GM18511 (cell line): ENCODE data around the gene TMEM254.
"Not testable (repeated sequence)": the region's sequence is repeated elsewhere in the genome, so short reads cannot be mapped to it uniquely, and the experiment has no call there.

Experiments used
- ATAC-seq: cut with Tn5 transposase; IDR thresholded peaks from one replicate; pipeline ENCODE4 v1.9.1; 2021; ENCODE audit warnings: mild to moderate bottlenecking, moderate library complexity; ENCODE audit not compliant: unreplicated experiment

The TMEM254 gene, protein sequence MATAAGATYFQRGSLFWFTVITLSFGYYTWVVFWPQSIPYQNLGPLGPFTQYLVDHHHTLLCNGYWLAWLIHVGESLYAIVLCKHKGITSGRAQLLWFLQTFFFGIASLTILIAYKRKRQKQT

DNA sequence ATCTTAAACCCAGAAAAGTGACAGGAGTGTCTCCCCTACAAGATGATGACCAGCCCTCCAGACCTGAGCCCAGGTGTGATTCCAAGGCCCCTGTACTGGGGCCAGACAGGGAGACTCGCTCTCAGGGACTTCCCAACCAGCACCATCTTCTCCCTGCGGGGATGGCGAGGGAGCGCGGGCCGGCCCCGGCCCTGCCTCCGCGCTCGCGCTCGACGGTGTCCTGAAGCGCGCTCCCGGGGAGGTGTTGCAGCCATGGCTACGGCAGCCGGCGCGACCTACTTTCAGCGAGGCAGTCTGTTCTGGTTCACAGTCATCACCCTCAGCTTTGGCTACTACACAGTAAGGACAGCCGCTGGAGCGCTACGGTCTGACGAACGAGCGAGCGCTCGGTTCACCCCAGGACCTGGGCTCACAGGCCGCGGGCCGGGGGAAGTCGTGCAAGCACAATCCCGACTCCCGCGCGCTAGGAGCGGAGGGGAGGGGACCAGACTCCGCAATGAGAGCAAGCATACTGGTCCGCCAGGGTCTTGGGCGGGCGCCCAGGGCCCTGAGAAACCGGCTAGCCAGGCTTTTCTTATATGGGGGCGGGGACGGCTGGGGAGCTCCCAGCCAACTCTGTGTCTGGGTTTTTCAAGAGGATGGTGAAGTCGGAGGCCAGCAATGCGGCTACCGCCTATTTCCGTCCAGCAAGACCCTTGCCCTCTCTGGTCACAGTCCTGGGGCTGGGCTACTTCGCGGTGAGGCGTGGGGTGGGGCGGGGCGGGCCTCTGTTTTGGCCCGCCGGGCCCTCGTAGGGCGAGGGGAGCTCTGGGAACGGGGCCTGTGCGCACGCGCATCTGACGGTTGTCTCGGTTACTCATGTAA, at the start of gene TMEM254:
TSS of gene TMEM254 (plus strand) at position 218 of the 864 bp plus-strand sequence. CDS start at position 253, 35 bp downstream.
- peak; percentile 90 for ATAC-seq

DNA sequence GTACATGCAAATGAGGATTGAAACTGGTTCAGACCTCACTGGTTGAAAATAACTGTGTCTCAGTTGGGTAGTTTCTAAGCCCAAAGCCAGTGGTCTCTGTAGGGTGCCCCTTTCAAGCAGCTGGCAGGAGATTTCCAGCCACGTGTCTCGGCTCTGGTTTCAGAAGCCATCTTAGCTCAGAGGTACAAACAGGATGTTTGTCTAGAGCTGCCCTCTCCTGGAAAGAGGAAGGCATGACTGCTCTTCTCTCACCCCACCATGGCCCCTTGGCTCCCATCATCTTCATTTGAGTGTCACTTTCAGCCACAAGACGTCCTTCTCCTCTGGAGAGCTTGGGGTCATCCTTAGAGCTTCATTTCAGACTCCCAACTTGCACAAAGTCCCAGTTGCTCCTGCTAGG, 49.3 kb upstream of the TMEM254 start:
- peak; percentile 72 for ATAC-seq

DNA sequence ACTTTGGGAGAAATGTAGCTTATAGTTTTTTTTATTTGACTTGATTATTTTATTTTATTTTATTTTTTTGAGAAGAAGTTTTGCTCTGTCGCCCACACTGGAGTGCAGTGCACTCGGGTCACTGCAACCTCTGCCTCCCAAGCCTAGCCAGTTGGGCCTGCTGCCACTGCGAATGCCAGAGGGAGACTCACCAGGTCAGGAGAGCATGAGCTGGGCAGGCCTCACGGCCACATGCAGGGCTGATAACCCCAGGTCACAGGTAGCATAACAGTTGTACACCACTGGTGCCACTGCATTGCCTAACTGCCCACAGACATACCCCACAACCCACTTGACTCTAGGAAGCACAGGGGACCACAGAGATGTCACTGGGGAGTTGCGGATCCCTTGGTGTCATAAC, 48.6 kb upstream of the TMEM254 start:
- not testable (repeated sequence) for ATAC-seq

DNA sequence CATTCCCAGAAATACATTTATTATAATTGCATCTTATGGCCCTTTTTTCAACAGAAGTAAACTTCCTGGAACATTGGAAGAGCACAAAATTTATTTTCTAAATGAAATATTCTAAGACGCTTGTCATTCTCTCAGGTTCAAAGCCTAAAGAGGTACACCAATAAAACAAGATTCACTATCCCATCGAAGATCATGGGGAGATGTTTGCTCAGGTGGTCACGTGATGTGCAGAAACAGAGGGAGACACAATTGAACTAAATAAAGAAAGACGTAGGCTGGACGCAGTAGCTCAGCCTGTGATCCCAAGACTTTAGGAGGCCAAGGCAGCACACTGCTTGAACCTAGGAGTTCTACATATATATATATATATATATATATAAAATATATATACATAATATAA, 46.0 kb upstream of the TMEM254 start:
- ATAC-seq: no peak

DNA sequence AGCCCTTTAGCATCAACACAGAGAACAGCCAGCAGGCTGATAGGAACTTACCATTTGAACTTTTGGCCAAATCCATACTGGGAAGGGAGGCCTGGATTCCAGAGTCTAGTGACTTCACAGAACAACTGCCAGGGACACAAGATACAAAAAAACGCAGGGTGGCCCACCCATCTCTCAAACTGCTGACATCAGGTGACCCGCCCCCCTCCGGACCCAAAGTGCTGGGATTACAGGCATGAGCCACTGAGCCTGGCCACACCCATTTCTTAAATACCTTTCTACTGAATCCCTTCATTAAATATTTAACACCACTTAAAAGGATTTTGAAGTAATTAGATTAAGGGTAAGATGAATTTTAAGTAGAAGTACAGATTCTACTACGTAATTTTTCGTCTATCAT, 43.7 kb upstream of the TMEM254 start:
- ATAC-seq: not testable (repeated sequence)

DNA sequence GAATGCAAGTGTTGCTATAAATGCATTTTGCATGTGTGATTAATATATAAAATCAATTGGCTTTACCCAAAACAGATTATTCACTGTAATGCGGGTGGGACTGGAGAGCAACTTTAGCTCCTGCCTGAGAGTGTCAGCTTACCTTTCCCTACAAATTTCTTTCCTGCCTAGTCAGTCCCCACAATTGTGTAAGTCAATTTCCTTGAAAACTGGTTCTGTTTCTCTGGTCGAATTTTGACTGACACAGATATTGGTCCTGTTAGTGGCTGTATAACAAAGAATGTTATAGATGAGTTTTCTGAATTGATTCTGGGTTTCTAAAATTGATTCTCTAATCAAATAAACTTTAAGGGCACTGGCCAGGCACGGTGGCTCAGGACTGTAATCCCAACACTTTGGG, 43.0 kb upstream of the TMEM254 start:
- ATAC-seq: not testable (repeated sequence)

DNA sequence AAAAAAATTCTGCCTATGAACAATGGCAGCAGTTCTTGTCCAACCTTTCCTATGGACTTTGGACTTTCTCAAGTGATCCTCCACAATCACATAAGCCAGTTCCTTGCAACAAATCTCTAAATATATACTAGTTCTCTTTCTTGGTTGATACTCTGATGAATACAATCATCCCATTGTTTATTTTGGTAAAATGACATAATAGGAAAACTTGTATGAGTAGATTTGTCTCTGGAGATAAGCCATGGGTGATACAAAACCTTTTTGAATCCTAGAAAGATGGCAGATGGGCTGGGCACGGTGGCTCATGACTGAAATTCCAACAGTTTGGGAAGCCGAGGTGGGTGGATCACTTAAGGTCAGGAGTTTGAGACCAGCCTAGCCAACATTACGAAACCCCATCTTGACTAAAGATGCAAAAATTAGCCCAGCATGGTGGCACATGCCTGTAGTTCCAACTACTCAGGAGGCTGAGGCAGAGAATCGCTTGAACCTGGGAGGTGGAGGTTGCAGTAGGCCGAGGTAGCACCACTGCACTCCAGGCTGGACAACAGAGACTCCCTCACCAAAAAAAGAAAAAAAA, 41.5 kb upstream of the TMEM254 start:
- ATAC-seq: not testable (repeated sequence)

DNA sequence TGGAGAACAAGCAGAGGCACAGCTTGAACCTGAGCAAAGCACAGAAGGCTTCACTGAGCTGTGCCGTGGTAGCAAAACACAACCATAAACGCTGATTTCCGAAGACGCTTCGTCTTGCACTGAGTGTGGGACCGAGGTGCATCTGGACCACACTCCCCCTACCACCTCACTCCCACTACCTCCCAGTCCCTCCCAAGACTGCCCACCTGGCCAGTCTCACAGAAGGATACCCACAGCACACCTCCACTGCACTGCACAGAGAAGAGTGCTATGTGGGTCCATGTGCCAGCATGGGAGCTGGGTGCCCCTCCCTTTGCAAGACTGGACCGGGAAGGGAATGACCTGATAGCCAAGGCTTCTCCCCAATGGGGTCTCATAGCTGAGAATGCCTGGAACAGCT, 40.2 kb upstream of the TMEM254 start:
- ATAC-seq: not testable (repeated sequence)

DNA sequence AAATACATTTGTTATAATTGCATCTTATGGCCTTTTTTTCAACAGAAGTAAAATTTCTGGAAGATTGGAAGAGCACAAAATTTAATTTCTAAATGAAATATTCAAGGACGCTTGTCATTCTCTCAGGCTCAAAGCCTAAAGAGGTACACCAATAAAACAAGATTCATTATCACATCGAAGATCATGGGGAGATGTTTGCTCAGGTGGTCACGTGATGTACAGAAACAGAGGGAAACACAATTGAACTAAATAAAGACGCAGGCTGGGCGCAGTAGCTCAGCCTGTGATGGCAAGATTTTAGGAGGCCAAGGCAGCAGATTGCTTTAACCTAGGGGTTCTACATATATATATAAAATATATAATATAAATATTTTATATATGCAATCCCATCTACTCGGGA, 37.3 kb upstream of the TMEM254 start:
- ATAC-seq: no peak

DNA sequence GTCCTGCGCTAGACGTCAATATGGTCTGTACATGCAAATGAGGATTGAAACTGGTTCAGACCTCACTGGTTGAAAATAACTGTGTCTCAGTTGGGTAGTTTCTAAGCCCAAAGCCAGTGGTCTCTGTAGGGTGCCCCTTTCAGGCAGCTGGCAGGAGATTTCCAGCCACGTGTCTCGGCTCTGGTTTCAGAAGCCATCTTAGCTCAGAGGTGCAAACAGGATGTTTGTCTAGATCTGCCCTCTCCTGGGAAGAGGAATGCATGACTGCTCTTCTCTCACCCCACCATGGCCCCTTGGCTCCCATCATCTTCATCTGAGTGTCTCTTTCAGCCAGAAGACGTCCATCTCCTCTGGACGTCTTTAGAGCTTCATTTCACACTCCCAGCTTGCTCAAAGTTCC, 33.5 kb upstream of the TMEM254 start:
- ATAC-seq: not testable (repeated sequence)

DNA sequence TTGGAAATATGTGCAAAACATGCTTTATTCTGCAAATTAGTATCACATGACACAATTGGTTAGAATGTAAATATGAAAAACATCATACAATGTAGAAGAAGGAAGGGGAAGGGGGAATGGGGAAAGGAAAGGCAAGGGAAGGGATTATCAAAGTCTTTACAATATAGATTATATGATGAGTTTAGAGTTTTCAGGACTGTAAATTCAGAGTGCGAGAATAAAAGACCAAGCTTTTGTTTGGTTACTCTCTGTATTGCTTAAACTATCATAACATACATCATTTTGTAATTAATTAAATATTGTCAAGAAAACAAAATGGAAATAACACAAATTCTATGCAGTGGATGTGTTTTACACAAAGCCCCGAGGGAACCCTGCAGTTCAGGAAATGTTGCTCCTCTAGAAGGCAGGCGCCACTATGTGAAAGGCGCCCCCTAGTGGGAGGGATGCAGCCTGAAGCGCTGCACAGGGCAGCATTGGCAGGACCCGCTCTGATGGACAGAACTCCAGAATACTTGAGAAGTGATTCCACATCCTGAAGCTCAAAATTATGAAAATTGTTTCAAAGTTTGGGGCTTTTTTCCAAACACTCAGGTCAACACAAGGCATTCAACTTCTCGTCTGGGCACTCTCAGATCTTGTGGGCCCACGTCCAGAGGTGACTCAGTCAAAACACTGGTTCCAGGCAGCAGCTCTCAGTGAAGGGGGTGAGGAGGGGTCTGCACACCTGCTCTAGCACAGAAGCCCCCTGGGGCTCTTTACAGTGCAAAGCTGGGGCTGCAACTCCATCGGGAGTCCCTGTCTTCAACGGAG, 31.6 kb upstream of the TMEM254 start:
- ATAC-seq: peak; percentile 88

DNA sequence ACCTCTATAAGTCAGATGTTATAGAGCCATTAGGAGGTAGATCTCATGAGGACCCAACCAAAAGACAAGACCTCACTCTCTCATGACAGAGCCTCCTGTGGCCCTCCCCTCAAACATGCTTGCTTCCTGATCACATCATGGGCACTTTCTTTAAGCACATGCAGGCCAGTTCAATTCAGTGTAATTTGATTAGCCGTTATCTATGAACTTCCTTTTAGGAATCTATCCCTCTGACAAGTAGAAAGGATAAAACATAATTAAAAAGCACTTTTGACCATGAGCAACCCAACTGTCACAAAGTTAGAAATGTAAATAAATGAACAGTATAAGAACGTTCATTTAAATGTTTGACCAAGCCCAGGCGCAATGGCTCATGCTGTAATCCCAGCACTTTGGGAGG, 27.7 kb upstream of the TMEM254 start:
- ATAC-seq: no peak

DNA sequence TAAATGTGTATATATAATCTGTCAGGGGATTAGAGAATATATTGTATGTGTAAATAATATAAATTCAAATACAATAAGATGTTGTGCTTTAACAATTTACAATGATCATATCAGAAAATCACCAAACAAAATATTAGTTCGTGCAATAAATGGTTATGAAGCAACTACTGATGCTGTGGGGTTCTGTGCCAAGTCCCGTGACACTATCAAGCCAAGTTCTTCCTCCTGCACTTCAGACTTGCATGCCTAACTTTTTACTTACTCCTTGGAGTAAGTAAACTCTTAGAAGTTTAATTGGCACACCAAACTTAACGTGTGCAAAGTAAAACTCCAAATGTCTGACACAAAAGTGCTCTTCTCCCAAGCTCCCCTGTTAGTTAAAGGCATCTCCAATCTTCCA, 26.5 kb upstream of the TMEM254 start:
- ATAC-seq: no peak

DNA sequence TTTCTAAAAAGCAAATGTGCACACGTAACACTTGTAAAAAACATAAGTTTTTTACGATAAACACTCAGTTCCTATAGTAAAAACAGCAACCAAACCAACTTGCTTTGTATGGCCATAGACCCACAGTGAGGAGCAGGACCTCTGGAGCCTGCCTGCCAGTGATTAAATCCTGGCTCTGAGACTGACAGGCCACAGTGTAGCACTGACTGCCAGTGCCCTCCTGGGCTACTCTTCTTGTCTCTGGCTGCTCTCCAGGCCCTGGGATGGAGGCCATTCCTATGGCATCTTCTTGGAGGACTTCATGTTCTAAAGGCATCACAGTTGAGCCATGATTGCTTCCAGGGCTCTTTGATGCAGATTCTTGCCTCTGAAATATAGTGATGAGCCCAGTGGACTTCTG, 22.7 kb upstream of the TMEM254 start:
- ATAC-seq: no peak

DNA sequence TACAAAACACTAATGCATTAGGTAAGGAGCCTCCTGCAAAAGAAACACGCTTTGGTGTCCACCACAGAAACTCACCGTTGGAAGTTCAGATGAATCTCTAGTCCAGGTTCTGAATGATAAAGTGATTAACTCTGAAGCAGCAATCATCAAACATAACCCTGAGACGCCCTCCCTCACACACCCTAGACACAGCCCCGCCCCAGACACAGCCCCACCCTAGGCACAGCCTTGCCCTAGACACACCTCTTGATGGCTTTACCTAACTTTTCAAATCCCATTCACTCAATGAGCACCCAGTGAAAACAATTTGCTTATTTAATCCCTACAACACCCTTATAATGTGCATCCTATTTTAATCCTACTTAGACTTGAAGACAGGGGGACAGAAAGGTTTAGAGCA, 21.3 kb upstream of the TMEM254 start:
- no peak for ATAC-seq

DNA sequence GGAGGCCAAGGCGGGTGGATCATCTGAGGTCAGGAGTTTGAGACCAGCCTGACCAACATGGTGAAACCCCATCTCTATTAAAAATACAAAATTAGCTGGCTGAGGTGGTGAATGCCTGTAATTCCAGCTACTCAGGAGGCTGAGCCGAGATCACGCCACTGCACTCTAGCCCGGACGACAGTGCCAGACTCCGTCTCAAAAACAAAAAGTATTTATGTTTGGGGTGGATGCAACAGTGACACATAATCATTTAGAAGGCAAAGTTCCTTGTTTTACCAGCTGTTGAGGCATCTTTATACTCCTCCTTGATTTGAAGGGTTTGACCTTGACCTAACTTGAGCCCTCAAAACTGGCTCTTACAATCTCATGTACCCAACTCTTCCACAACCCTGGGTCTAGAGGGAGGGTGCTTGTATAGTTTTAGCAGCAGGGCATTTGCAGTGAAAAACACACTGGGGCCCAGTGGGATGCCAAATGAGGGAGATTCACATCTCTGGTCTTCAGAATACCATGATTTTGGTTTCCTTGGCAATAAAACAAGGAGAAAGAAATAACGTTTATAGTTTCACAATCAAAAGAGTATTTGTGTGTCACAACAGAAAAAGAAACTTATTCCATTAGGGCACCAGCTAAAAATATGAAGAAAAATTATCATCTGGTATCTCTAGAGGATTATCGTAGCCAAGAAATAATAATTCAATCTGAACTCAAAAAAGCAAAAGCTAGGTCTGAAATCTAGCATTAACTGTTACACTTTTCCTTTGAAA, 14.2 kb upstream of the TMEM254 start:
- ATAC-seq: no peak

DNA sequence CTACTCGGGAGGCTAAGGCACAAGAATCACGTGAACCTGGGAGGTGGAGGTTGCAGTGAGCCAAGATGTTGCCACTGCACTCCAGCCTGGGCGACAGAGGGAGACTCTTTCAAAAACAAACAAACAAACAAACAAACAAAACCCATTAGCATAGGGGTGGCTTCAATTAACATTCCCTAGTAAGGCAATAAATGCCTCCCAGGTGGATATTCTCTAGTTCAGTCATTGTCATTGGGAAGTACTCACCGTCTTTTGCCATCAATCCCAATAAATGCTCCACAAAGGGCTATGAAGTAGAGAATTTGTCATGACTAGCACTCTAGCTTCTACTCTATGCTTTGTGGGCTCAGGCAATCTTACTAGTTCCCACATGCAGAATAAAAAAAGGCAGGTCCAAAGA, 11.7 kb upstream of the TMEM254 start:
- ATAC-seq: no peak

DNA sequence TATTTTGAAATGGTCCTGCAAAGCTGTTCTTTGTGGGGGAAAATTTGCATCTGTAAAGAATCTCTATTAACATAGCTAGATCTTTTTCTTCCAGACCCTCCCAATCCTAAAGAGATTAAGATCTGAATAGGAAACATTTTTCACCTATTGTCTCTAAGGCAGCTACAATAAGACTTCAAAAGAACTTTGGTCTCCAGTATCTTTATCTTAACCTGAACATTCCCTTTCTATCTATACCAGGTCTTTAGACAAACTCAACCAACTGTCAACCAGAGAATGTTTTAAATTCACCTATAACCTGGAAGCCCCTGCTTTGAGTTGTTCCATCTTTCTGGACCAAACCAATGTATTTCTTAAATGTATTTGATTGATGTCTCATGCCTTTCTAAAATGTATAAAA, 10.6 kb upstream of the TMEM254 start:
- not testable (repeated sequence) for ATAC-seq

DNA sequence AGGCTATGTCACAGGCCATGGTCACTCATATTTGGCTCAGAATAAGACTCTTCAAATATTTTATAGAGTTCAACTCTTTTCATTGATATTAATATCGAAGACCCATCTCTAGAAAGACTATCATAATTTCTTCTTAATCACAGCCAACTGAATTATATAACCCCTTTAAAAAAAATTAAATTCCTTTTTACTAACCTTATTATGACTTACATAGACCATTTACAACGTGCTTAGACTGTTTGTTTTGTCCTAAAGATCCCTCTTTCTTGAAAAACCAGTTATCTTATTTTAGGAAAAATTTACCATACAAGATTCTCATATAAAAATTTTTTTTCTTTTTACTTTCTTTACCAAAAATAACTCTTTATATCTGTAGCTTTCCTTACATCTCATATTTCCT, 10.2 kb upstream of the TMEM254 start:
- ATAC-seq: no peak

DNA sequence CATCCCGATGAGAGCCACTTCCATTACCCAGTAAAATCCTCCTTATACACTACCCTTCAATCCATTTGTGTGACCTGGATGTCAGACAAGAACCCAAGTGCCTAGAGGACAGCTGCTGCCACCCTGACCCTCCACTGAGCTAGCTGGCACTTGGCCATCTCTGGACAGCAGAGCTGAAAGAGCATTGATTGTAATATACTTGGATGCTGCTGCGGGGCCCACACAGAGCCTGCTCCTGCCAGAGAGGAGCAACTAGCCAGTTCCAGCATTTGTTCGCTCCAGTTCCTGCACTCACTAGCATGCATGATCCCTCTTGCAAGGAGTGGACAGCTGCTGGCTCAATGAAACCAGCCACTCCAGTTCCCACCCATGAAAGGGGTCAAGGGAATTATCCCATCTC, 8.4 kb upstream of the TMEM254 start:
- no peak for ATAC-seq

DNA sequence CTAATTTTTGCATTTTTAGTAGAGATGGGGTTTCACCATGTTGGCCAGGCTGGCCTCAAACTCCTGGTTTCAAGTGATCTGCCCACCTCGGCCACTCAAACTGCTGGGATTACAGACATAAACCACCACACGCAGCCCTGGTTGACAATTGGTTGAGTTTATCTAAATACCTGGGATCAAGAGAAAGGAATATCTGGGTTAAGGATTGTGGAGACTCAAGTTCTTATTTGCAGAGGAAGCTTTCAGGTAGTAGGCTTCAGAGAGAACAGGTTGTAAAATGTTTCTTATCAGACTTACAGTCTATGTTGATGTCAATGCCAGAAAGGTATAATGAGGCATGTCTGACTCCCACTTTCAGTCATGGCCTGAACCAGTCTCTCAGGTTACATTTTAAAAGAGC, 5.9 kb upstream of the TMEM254 start:
- no peak for ATAC-seq
